HG02938 (cell line): ENCODE measurements around the gene SORCS1.

Experiments used
- ATAC-seq: cut with Tn5 transposase; IDR thresholded peaks from one replicate; pipeline ENCODE4 v1.9.1; 2021; ENCODE audit warnings: mild to moderate bottlenecking, moderate library complexity; ENCODE audit not compliant: unreplicated experiment

Gene SORCS1

DNA sequence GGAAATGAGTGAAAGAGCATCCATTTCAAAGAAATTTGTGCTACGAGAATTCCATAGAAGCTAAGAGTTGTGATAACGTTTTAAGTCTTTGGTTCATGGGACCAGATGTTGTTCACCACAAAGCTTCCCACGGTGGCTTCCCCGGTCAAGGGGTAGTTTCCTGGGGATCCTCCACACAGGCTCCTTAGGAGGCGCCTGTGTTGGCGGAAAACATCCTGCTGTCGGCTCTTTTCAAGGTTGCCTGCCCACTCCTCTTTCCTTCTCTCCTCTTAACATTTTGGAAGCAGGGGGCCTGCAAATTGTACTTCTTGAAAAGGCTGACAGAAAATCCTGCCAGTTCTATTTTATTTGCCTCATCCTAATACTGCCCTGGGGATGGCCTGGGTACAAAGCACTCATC, 398.6 kb downstream of the SORCS1 start:
- no peak for ATAC-seq

- ATAC-seq: no peak
Observed at GRCh38 chr10:106765241-106765754, 399.2 kb downstream of the SORCS1 start.

DNA sequence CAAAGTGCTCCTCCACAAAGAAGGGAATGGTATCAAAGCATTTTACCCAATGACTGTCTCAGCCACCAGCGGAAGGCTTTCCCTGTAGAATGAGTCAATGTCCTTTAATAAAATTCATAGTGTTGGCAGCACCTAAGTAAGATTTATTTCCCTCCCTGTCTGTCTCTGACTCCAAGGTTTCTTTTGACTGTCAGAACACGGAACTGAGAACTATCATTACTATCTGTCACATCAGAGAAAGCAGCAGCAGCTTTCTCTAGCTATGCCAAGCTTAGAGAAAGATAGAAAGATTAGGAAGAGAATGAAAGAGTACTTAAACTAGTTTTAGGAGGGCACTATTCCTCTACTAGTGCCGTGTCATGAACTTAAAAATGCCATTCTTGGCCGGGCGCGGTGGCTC, 400.1 kb downstream of the SORCS1 start:
- no peak for ATAC-seq

DNA sequence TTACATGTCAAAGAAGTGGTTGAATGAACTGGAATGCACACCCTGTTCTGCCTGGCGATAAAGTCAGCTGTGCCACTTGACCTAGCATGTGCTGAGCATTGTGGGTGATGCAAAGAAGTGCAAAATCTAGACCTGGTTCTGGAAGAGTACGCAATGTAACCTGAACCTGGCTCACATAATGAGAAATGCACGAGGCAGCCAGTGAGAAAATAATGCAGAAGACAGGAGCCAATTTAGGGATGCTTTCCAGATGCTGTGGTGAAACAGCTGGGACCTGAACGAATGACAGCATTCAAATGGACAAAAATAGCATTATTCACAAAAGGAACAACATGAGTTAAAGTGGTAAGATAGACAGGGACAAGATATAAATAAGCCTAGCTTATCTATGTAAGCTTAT, 402.6 kb downstream of the SORCS1 start:
- ATAC-seq: no peak

GRCh38 chr10:106757521-106757920, 407.0 kb downstream of the SORCS1 start:
- no peak for ATAC-seq

GRCh38 chr10:106751091-106751490, 413.4 kb downstream of the SORCS1 start:
- ATAC-seq: no peak

GRCh38 chr10:106746868-106747267, 417.6 kb downstream of the SORCS1 start:
- ATAC-seq: no peak

DNA sequence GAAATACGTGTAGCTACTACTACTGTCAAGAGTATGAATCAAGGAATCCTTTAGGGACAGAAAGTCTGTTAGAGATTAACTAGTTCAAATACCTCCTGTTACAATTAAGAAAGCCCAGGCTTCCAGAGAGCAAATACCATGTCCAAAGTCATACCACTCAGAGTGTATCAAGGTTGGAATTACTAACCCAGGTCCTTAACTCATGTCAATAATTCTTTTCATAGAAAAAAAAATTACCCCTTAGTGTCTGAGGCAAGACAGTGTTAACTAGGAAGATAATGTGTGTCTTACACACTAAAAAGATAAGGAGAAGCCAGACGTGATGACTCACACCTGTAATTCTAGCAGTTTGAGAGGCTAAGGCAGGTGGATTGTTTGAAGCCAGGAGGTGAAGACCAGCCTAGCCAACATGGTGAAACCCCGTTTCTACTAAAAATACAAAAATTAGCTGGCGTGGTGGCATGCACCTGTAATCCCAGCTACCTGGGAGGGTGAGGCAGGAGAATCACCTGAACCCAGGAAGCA, 423.4 kb downstream of the SORCS1 start:
- no peak for ATAC-seq

DNA sequence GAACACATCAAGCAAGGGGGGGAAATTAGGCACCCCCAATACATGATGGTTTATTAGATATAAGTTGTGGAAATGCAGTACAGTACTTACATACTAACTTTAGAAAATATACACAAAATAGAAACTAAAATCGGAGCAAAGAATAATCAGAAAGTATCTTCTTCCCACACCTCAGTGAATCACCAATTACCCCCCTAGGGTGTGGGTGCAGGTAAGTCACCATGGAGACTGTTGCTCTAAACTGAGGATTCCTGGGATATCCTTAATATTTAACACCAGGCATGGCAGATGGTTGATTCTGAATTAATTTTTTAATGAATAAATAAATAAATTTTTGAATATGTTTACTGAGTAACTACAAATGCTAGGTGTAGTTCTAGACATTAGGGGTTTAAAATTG, 424.4 kb downstream of the SORCS1 start:
- no peak for ATAC-seq

DNA sequence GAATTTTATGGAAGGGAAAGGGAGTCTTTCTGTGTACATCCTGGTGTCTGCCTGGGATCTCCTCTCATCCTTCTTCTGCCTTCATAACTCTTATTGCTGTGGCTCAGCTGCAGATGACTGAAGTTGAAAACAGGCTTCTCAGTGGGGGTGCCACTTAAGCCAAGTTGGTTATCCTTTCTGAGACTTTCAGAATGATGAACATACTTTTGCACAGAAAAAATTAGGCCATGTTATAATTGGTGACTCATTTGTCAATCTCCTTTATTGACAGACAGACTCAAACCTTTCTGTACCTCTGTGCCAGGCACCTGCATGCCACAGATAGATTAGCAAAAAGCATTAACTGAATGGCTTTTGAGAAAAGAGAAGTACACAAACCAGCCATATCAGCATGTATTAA, 430.3 kb downstream of the SORCS1 start:
- no peak for ATAC-seq

DNA sequence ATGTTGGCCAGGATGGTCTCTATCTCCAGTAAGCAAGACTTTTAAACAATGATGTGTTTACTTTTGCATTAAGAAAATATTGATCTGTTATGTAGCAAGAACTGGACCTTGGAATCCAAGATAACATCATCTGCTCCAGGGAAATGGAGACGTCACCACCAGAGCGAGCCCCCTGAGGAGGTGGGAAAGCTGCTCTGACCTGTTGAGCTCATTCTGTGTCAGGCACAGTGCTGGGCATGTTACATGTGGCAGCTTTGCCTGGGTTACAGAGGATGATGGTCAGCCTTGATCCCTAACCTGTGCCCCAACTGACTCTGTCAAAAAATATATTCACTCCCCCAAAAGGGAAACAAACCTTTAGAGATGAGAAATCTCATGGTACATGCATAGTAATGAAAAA, 436.3 kb downstream of the SORCS1 start:
- no peak for ATAC-seq

GRCh38 chr10:106727170-106727569, 437.3 kb downstream of the SORCS1 start:
- no peak for ATAC-seq

DNA sequence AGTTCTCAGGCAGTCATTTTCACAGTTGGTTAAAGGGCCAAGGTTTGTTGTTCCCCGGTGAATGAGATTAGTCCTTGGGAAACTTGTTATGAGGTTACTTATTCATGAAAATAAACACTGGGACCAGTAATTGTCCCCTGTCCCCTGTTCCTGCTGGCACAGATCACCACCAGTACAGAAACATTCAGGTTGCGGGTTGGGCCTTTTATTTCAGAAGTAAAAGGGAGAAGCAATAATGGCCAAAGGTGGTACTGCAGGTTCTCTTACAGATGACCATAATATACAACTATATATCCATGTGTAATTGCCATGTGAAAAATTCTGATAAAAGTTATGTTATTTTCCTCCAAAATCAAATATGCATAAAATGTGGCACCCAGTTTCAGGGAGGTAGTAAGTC, 442.0 kb downstream of the SORCS1 start:
- ATAC-seq: no peak

DNA sequence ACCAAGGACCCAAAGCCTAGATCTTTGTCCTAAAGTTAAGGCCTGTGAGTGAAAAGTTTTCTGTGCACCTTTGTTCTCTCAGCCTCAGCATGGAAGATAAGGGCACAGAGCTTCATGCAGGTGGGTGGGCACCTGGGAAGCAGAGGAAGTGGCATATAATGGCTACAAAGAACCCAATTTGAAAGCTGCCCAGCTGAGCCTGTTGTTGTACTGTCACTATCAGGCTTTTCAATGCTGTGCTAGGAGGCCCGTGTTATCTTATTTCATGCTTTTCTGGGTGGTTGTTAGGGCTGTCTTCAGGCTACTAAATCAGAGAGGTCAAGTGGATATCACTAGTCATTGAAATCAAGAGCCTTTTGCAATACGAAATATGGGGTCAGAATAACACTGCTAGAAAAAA, 443.8 kb downstream of the SORCS1 start:
- ATAC-seq: no peak

DNA sequence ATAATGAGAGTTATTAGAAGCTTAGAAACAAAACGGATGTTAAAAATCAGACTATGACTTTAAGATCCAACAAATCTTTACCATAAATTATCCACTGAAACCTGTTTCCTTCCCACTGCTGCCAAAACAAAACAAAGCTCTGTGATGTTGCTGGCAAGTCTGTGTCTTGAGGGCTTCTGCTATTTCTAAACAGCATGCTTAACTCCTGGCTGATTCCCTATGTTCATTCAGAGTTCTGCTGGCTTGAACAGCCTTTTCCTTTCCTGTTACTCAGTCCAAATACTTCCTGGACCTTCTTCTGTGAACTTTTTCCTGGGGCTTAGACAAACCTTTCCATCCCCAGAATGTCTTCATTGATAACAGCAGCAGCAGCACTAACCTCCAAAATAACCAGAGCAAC, 448.1 kb downstream of the SORCS1 start:
- ATAC-seq: no peak

GRCh38 chr10:106714734-106715555, 449.6 kb downstream of the SORCS1 start:
- ATAC-seq: no peak

DNA sequence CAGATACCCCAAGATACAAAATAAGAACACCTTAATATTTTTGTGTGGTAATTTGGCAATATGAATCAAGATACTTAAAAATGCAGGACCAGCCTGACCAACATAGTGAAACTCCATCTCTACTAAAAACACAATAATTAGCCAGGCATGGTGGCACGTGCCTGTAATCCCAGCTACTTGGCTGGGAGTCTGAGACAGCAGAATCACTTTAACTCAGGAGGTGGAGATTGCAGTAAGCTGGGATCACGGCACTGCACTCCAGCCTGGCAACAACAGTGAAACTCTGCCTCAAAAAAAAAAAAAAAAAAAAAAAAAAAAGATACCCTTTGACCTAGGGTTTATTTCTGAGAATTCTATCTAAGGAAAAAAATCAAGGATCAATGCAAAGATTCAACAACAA, 450.7 kb downstream of the SORCS1 start:
- ATAC-seq: no peak

DNA sequence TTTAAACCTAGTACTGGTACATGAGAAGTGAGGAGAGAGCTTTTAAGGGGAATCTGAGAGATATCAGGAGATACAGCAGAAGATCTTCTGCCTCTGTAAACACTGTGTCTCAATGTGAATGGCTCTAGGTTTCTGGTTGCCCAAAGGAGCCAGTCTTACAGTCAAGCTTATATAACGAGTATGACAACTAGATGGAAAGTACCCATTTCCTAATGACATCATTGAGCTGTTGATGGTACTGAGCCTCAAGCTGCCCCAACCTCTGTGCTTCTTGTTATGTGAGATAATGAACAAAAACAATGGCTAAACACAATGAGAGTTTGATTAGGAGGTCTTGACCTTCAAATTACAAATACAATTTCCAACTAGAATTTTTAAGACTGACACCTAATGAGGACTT, 451.5 kb downstream of the SORCS1 start:
- ATAC-seq: peak; percentile 43

DNA sequence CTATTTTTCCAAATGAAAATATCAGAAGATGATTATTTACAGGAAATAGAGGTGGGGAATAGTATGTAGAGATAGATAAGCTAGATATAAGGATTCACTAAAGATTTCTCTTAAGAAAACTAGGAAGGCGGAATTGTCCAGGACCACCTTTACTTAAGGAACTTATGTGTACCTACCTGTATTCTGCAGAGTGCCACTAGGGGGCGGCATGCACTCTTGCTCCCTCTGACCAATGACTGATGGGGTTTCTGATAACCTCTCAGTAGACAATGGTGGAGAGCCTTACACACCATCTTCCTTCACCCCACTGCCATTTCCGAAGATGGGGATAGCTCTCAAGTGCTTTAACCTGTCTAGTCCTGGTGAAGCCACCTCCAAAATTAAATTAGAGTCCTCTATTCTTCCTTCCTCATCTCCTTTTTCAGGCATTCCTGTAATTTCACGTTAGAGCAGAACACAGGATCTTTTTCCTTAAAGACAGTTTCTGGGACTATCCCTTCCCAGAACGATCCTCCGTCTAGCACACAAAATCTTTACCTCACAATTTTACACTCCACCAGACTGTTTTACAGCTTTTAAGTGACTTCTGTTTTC, 453.1 kb downstream of the SORCS1 start:
- ATAC-seq: peak; percentile 84

DNA sequence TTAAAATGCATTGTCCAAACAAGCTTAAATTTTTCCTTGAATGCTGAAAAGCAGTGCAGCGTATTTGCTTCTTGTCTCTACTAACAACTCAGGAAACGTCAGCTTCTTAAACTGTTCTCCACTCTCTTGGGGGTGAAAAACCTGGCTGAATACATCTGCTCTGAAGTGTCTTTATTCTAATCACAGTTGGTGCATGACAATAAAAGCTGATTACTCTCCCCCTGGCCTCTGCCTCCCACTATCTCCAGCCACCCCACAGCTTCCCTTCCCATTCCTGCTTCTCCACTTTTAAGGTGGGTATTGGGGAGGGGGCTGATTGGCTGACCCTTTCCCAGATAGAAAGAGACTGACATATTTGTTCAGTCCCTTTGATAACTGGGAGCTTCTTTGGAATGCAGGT, 456.0 kb downstream of the SORCS1 start:
- no peak for ATAC-seq

DNA sequence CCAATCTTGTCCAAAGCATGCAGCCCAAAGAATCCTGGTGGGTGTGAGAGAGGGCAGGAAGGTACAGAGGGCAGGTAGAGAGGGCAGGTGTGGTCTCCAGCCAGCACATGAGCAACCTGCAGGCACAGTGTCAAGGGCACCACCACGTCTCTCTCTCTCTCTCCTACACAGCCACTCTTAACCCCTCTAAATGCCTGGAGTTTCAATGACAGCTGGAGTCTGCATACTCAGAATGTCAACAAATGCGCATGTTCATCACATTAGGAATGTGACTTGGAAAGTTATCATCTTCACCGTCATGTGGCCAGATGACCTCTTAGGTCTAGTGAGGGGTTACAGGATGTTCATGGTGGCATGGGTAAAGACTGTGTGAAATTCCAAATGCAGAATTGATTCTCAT, 456.8 kb downstream of the SORCS1 start:
- no peak for ATAC-seq

DNA sequence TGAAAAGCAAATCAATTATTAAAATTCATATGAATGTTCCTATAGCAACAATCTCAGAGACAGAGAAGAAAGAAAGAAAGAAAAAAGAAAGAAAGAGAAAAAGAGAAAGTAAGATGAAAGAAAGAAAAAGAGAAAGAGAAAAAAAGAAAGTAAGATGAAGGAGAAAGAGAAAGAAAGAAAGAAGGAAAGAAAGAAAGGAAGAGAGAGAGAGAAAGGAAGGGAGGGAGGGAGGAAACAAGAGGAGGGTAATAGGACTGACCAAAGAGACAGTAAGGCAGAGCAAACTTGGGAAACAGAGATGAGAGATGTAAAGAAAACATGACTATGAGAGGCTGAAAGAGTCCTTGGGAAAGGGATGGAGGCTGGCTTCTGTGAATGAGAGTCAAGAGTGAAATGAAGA, 458.4 kb downstream of the SORCS1 start:
- ATAC-seq: no peak
